PFSK-1 (cell line): ENCODE measurements around the gene KCNQ1.

ENCODE experiments used
- FOXP2 ChIP-seq: optimal IDR thresholded peaks from 2 replicates; pipeline ENCODE3; 2011; ENCODE audit warnings: borderline replicate concordance, control low read depth, inconsistent platforms; ENCODE audit not compliant: insufficient read depth; ENCODE audit errors: extremely low read length, extremely low read depth
- POLR2AphosphoS5 ChIP-seq: IDR thresholded peaks from 2 replicates; pipeline ENCODE4 v1.6.1; 2012; ENCODE audit warnings: low read depth, mild to moderate bottlenecking, control low read depth, low read length, moderate library complexity
- SIN3A ChIP-seq: IDR thresholded peaks from 2 replicates; pipeline ENCODE4 v1.6.1; 2012; ENCODE audit warnings: mild to moderate bottlenecking, low read length, moderate library complexity, borderline replicate concordance; ENCODE audit not compliant: insufficient read depth
- TAF1 ChIP-seq: IDR thresholded peaks from 2 replicates; pipeline ENCODE4 v1.6.1; 2012; ENCODE audit warnings: low read length, control low read depth, borderline replicate concordance; ENCODE audit not compliant: insufficient read depth
- TF ChIP-seq, protein P1 (sequence below), 2 experiments: IDR thresholded peaks; 2 replicates each; pipeline versions ENCODE4 v1.6.1 to v1.8.0; 2011 to 2012; ENCODE audit warnings: low read depth in 2 of 2, low read length in 2 of 2, control low read depth in 1 of 2, inconsistent platforms in 1 of 2, mild to moderate bottlenecking in 1 of 2, moderate library complexity in 1 of 2; ENCODE audit not compliant: insufficient read depth in 1 of 2

Gene KCNQ1

DNA sequence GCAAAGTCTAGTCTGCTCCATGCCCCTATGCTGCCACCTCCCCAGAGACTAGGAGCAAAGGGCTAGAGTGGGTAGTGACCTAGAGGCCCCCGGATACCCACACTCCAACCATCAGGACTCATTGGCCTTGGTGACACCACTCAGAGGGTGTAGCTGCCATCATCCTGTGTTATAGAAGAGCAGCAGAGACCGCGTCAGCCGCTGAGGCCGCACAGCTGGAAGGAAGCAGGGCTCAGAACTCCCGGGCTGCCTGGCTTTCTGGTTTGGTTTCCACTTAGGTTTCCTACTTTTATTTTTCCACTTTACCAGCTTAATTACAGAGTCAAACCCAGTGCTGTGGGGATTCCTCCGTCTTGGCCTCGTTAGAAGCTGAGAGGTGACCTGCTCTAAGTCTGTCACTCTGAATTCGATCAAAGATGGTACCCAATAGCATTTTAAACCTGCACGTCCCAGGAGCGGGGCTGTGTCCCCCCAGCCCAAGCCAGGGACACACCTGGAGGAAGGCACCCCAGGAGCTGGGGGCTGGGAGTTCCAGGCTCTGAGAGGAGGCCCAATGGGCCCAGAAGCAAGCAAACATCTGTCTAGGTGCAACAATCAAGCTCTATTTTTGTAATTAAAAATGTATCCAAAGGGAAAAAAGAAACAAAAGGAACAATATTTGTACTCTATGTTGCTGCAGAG is 442.8 kb downstream of the KCNQ1 start:
- TF ChIP-seq TAF1 (no peak), SIN3A (no peak), POLR2AphosphoS5 (no peak), FOXP2 (no peak)
- TF ChIP-seq, protein P1, sequence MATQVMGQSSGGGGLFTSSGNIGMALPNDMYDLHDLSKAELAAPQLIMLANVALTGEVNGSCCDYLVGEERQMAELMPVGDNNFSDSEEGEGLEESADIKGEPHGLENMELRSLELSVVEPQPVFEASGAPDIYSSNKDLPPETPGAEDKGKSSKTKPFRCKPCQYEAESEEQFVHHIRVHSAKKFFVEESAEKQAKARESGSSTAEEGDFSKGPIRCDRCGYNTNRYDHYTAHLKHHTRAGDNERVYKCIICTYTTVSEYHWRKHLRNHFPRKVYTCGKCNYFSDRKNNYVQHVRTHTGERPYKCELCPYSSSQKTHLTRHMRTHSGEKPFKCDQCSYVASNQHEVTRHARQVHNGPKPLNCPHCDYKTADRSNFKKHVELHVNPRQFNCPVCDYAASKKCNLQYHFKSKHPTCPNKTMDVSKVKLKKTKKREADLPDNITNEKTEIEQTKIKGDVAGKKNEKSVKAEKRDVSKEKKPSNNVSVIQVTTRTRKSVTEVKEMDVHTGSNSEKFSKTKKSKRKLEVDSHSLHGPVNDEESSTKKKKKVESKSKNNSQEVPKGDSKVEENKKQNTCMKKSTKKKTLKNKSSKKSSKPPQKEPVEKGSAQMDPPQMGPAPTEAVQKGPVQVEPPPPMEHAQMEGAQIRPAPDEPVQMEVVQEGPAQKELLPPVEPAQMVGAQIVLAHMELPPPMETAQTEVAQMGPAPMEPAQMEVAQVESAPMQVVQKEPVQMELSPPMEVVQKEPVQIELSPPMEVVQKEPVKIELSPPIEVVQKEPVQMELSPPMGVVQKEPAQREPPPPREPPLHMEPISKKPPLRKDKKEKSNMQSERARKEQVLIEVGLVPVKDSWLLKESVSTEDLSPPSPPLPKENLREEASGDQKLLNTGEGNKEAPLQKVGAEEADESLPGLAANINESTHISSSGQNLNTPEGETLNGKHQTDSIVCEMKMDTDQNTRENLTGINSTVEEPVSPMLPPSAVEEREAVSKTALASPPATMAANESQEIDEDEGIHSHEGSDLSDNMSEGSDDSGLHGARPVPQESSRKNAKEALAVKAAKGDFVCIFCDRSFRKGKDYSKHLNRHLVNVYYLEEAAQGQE (IDR thresholded peaks at IDR 0.05; ENCODE audit: insufficient read depth in 1 of 2, low read depth in 2 of 2, low read length in 2 of 2) = no peak

DNA sequence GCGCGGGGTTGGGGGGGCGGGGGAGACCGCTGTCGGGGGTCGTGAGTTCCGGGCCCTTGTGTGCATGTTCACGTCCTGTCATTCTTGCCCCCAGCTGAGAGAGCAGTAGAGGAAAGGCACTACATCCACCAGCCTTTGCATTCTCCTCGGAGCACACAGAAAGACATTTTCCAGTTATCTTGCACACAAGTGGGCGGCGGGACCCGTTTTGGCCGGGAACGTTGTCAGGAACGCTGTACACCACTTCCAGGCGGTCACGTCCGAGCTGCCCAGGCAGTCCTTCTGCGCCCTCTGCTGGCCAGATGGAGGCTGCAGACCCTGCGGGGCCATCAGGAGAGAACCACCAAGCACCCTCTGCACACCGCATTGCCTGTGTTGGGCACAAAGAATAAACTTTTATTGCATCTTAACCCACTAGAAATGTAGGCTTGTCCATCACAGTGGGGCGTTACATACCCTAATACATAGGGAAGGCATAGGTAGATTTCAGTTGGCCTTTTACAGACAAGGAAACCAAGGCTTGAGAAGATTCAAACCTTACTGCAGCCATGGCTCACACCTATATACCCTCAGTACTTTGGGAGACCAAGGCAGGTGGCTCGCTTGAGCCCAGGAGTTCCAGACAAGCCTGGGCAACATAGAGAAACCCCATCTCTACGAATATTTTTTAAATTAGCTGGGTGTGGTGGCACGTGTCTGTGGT is 443.6 kb downstream of the KCNQ1 start:
- TF ChIP-seq SIN3A (no peak), POLR2AphosphoS5 (no peak), FOXP2 (no peak), TAF1 (no peak)
- TF ChIP-seq, protein P1 (IDR thresholded peaks at IDR 0.05; ENCODE audit: insufficient read depth in 1 of 2, low read depth in 2 of 2, low read length in 2 of 2) = no peak

DNA sequence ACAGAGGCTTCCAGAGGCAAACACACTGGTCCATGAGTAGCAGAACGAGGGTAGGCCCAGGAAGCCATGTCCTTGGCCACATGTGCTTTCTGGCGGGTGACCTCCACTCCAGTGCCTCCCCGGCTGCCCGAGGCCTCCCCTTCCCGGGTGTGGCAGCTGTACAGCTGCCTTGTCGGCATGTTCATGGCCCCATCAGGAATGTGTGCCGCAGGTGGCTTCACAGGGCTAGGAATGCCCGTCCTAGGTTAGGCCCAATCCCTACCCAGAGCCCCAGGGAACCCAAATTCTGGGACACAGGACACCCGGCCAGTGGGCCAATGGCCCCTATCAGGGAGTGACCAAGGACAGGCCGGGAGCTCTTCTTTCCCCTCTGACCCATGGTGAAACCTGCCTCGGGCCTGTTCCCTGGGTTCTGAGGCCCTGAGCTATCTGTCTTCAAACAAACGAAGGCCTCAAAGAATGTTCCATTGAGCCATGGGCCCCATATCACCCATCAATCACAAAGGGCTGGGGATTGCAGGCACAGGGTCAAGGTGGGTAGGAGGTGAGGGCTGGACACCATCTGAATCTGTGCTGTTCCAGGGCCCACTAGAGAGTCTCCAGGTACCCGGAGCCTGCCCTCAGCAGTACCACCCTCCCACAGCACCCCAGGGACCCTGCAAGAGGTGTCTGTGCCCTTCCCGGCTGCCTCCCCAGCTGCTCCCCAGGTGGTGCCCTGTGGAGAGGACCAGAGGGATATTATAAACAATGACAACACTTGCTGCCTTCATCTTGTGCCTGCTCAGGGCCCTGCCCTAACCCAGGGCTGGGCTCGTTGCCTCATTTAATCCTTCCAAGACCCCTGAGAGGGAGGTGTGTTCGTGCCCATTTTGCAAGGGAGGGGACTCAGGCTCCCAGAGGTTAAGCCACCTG is 444.8 kb downstream of the KCNQ1 start:
- TF ChIP-seq SIN3A = no peak
- TF ChIP-seq, protein P1 (IDR thresholded peaks at IDR 0.05; ENCODE audit: insufficient read depth in 1 of 2, low read depth in 2 of 2, low read length in 2 of 2) = no peak
- TF ChIP-seq FOXP2 = no peak
- TF ChIP-seq POLR2AphosphoS5 = no peak
- TF ChIP-seq TAF1 = no peak

DNA sequence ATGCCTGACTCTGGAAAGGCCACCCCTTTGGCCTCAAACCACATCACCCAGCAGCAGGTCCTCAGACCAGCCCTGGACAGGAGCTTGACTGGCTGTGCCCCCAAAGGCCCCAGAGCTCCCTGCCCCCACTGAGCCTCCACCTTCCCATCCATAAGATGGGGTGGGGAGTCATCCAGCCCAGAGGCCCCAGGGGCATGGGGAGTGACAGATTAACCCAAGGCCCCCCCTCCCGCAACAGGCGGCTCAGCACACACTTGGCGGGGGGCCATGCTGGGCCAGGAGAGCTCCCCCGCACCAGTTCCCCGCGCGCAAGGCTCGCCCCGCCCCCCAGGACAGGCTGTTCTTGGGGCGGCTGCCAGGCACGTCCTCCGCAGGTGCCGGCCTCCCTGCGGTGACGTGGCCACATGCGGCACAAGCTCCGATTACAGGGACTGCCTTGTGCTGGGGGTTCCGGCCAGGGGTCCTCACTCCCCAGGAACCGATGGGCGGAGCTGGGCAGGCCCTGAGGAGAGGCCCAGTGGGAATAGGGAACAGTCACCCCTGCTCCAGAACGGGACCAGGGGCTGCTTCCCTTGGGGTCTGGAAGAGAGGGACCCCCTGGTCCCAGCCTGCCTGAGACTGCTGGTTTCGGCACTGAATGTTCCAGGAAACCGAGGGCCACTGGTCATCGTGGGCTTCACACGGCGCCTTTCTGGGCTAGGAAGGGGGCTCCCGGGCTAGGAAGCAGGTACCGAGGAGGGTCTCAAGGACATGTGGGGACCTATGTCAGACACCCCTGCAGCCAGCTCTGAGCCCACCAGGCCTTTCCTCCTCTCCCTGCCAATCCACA is 445.9 kb downstream of the KCNQ1 start:
- no peak for TF ChIP-seq POLR2AphosphoS5
- TF ChIP-seq, protein P1 (IDR thresholded peaks at IDR 0.05; ENCODE audit: insufficient read depth in 1 of 2, low read depth in 2 of 2, low read length in 2 of 2) = no peak
- TF ChIP-seq SIN3A = no peak
- no peak for TF ChIP-seq TAF1
- no peak for TF ChIP-seq FOXP2
